Measurements from ENCODE around the gene GABRG3.

Gene GABRG3

GRCh38 chr15:27028858-27029477 is 58.0 kb downstream of the GABRG3 start:
- no peak for TF ChIP-seq CTCF (conservative IDR thresholded peaks at IDR 0.05)
- peak overlapping the region; percentile 31 for H3K27ac ChIP-seq

GRCh38 chr15:27036210-27036609 is 65.2 kb downstream of the GABRG3 start:
- H3K27ac ChIP-seq: no peak overlapping the region

DNA sequence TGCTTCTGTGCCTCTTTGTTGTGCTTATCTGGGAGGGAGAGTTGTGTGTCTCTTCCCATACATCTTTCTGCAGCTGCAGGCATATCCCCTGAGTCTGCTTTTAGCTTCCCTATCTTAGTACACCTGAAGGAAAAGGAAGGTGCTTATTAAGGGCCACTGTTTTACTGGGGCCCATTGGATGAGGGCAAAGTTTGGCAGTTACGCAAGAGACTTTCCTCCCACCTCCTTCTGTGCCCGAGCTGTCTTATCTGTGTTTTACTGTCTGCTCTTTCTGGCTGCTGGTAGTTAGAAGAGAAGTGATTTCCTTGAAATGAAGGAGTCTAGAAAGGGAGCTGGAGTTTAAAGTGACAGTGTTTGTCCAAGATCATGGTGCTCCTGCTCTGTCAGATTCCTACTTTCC is 66.5 kb downstream of the GABRG3 start:
- H3K27ac ChIP-seq: no peak overlapping the region
- no peak for TF ChIP-seq CTCF (conservative IDR thresholded peaks at IDR 0.05)

More at GRCh38 chr15:27036210-27036609, 65.2 kb downstream of the GABRG3 start:
- no peak for TF ChIP-seq CTCF (conservative IDR thresholded peaks at IDR 0.05)

GRCh38 chr15:27039152-27039551 is 68.2 kb downstream of the GABRG3 start:
- TF ChIP-seq CTCF (conservative IDR thresholded peaks at IDR 0.05): no peak
- no peak overlapping the region for H3K27ac ChIP-seq

DNA sequence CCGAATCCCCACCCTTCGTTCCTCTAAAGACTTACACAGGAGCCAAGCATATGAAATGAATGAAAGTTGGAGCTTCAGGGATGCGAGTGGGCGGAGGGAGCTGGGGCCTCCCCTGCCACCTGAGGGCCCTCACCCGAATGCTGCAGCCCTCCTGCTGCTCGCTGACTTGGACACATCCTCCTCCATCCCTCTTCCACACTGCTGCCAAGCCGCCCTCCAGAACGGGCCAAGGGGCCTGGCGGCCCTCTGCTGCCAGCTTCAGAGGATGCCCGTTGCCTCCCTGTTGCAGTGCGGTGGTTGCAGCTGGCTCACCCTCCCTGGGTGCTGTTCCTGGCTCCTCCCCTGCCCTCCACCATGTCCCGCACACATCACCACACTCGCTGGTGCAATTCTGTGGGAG is 71.2 kb downstream of the GABRG3 start:
- TF ChIP-seq CTCF (conservative IDR thresholded peaks at IDR 0.05): no peak
- no peak overlapping the region for H3K27ac ChIP-seq

DNA sequence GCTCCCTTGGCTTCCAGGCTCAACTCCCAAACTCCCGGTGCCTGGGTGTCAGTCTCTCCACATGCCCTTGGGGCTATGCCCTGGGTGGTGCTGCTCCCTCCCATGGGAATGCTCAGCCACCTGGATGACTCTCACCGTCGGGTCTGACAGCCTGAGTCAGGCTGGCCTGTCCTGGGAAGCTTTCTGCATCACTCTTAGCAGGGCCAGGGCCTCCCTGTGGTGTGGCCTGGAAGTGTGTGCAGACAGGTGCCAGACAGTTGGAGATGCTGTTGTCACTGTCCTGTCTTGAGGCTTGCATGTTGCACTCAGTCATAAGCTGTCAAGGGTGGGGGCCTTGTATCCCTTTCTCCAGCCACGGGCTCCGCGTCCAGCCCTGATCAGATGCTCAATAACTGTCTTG is 71.7 kb downstream of the GABRG3 start:
- TF ChIP-seq CTCF (conservative IDR thresholded peaks at IDR 0.05): no peak
- no peak overlapping the region for H3K27ac ChIP-seq

DNA sequence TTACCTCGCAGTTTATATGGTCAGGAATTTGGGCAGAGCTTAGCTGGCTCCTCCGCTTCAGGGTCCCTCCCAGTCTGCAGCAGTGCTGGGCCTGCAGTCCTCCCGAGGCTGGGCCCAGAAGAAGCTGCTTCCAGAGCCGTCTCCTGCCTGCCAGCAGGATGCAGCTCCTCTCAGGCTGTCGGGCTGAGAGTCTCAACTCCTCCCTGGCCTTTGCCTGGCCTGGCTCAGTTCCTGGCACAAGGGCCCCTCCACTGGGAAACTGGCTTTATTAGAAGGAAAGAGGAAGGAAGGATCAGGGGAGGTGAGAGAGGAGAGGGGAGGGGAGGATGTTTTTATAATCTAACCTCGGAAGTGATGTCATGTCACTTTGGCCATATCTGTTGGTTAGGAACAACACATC is 72.8 kb downstream of the GABRG3 start:
- no peak for TF ChIP-seq CTCF (conservative IDR thresholded peaks at IDR 0.05)
- no peak overlapping the region for H3K27ac ChIP-seq
